GM23338 (cell line): ENCODE results near the gene LASP1NB.

ENCODE experiments used
- ATAC-seq: fragments of 200-7000 bp; cut with Tn5 transposase; 3 replicates; pipeline ENCODE4 v1.9.1; 2020
- DNase-seq: peaks from one replicate; pipeline ENCODE4 v3.0.0-alpha.2; 2015; ENCODE audit warnings: low spot score
- H2AFZ ChIP-seq: fragments of 200-600 bp; sonication (generic); 2 replicates; pipeline ENCODE4 v1.8.0; 2016; ENCODE audit warnings: antibody characterized with exemption, mild to moderate bottlenecking, moderate library complexity
- H3F3A ChIP-seq: fragments of 200-600 bp; sonication (generic); replicated peaks from 2 replicates; pipeline ENCODE4 v1.8.0; 2017; ENCODE audit warnings: antibody characterized with exemption, mixed run types, low read depth
- H3K27ac ChIP-seq: fragments of 200-600 bp; sonication (generic); 2 replicates; pipeline ENCODE4 v1.6.1; 2016; ENCODE audit warnings: low read depth
- H3K27me3 ChIP-seq: fragments of 200-600 bp; sonication (generic); 2 replicates; pipeline ENCODE4 v1.8.0; 2016; ENCODE audit warnings: mild to moderate bottlenecking, mixed run types, moderate library complexity; ENCODE audit not compliant: insufficient read depth
- H3K36me3 ChIP-seq: fragments of 200-600 bp; sonication (generic); 2 replicates; pipeline ENCODE4 v1.8.0; 2016; ENCODE audit warnings: mild to moderate bottlenecking; ENCODE audit not compliant: insufficient read depth
- H3K4me1 ChIP-seq: fragments of 200-600 bp; sonication (generic); 2 replicates; pipeline ENCODE4 v1.8.0; 2016; ENCODE audit warnings: mild to moderate bottlenecking, moderate library complexity; ENCODE audit not compliant: insufficient read depth
- H3K4me2 ChIP-seq: fragments of 200-600 bp; sonication (generic); 2 replicates; pipeline ENCODE4 v1.7.1; 2017; ENCODE audit warnings: mixed run types
- H3K4me3 ChIP-seq: fragments of 200-600 bp; sonication (generic); 2 replicates; pipeline ENCODE4 v1.6.1; 2016; ENCODE audit warnings: mixed run types
- H3K79me2 ChIP-seq: fragments of 200-600 bp; sonication (generic); replicated peaks from 2 replicates; pipeline ENCODE4 v1.8.0; 2017; ENCODE audit warnings: mild to moderate bottlenecking; ENCODE audit not compliant: insufficient read depth
- H3K9me2 ChIP-seq: fragments of 200-600 bp; sonication (generic); 2 replicates; pipeline ENCODE4 v1.8.0; 2017; ENCODE audit not compliant: insufficient read depth
- H4K20me1 ChIP-seq: fragments of 200-600 bp; sonication (generic); replicated peaks from 2 replicates; pipeline ENCODE4 v1.8.0; 2017; ENCODE audit warnings: mild to moderate bottlenecking; ENCODE audit not compliant: insufficient read depth
- H3K27ac Mint-ChIP-seq: 2 replicates; pipeline ENCODE4 v1.8.0; 2020; ENCODE audit warnings: inconsistent platforms, mild to moderate bottlenecking, moderate library complexity, mixed read lengths
- H3K27me3 Mint-ChIP-seq: 3 replicates; pipeline ENCODE4 v1.8.0; 2022; ENCODE audit warnings: low read depth, mild to moderate bottlenecking, moderate library complexity, mixed read lengths, inconsistent platforms; ENCODE audit not compliant: insufficient read depth, poor library complexity
- H3K36me3 Mint-ChIP-seq: 3 replicates; pipeline ENCODE4 v1.8.0; 2021; ENCODE audit warnings: low read depth, mild to moderate bottlenecking, inconsistent platforms, moderate library complexity, mixed read lengths
- H3K4me1 Mint-ChIP-seq: 3 replicates; pipeline ENCODE4 v1.8.0; 2020; ENCODE audit warnings: mild to moderate bottlenecking, inconsistent platforms, mixed read lengths
- H3K4me3 Mint-ChIP-seq: 3 replicates; pipeline ENCODE4 v1.8.0; 2021; ENCODE audit warnings: moderate library complexity, mild to moderate bottlenecking, inconsistent platforms, mixed read lengths
- H3K9me3 Mint-ChIP-seq: 3 replicates; pipeline ENCODE4 v1.8.0; 2020; ENCODE audit warnings: moderate library complexity, mild to moderate bottlenecking, inconsistent platforms, mixed read lengths
- EZH2 ChIP-seq: fragments of 200-600 bp; sonication (generic); IDR thresholded peaks from one replicate; pipeline ENCODE4 v1.8.0; 2017; ENCODE audit warnings: antibody characterized with exemption, mild to moderate bottlenecking, low read depth; ENCODE audit not compliant: unreplicated experiment
- EZH2phosphoT487 ChIP-seq: fragments of 200-600 bp; sonication (generic); IDR thresholded peaks from one replicate; pipeline ENCODE4 v1.8.1; 2018; ENCODE audit warnings: antibody characterized with exemption; ENCODE audit not compliant: unreplicated experiment
- NANOG ChIP-seq: IDR thresholded peaks from 2 replicates; pipeline ENCODE4 v1.6.1; 2016; ENCODE audit warnings: antibody characterized with exemption, borderline replicate concordance
- STAT1 ChIP-seq: IDR thresholded peaks from one replicate; pipeline ENCODE4 v1.6.1; 2016; ENCODE audit warnings: antibody characterized with exemption; ENCODE audit not compliant: unreplicated experiment
- ZNF331 ChIP-seq: fragments of 250-450 bp; sonication (Bioruptor Pico); IDR thresholded peaks from 2 replicates; pipeline ENCODE4 v1.5.0; 2020; ENCODE audit warnings: low read depth, mild to moderate bottlenecking, moderate library complexity
- TF ChIP-seq, protein P1 (sequence below): IDR thresholded peaks from one replicate; pipeline ENCODE4 v1.6.1; 2018; ENCODE audit warnings: antibody characterized with exemption; ENCODE audit not compliant: unreplicated experiment
- TF ChIP-seq, protein P2 (sequence below): fragments of 250-450 bp; sonication (Bioruptor Pico); IDR thresholded peaks from 2 replicates; pipeline ENCODE4 v1.5.0; 2020; ENCODE audit warnings: mild to moderate bottlenecking, moderate library complexity
- TF ChIP-seq, protein P3 (sequence below): IDR thresholded peaks from 2 replicates; pipeline ENCODE4 v1.6.1; 2016; ENCODE audit warnings: antibody characterized with exemption

LASP1NB gene

DNA sequence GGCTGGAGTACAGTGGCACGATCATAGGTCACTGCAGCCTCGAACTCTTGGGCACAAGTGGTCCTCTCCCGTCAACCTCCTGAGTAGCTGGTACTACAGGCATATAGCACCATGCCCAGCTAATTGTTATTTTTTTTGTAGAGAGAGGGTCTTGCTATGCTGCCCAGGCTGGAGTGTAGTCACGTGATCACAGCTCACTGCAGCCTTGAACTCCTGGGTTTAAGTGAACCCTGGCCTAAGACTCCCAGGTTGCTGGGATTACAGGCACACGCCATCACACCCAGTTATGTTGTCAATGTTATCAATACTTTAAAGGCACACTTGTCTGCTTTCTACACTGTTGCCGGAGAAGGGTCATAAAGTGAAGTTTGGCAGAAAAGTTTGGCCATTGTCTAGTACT lies 22.0 kb upstream of the LASP1NB start:
- no peaks in the 10 kb centered on the region for H3K9me3 Mint-ChIP-seq
- ATAC-seq (no peak), DNase-seq (no peak)
- H3K36me3 Mint-ChIP-seq = peaks cover 41% of the 10 kb centered on the region
- H3K4me1 Mint-ChIP-seq = peaks cover 30% of the 10 kb centered on the region
- H3K9me2 ChIP-seq = no peaks in the 10 kb centered on the region
- TF ChIP-seq ZNF331 (CRISPR knock-in tag) (no peak), EZH2 (no peak), STAT1 (no peak), NANOG (no peak), EZH2phosphoT487 (no peak)
- TF ChIP-seq, protein P1, sequence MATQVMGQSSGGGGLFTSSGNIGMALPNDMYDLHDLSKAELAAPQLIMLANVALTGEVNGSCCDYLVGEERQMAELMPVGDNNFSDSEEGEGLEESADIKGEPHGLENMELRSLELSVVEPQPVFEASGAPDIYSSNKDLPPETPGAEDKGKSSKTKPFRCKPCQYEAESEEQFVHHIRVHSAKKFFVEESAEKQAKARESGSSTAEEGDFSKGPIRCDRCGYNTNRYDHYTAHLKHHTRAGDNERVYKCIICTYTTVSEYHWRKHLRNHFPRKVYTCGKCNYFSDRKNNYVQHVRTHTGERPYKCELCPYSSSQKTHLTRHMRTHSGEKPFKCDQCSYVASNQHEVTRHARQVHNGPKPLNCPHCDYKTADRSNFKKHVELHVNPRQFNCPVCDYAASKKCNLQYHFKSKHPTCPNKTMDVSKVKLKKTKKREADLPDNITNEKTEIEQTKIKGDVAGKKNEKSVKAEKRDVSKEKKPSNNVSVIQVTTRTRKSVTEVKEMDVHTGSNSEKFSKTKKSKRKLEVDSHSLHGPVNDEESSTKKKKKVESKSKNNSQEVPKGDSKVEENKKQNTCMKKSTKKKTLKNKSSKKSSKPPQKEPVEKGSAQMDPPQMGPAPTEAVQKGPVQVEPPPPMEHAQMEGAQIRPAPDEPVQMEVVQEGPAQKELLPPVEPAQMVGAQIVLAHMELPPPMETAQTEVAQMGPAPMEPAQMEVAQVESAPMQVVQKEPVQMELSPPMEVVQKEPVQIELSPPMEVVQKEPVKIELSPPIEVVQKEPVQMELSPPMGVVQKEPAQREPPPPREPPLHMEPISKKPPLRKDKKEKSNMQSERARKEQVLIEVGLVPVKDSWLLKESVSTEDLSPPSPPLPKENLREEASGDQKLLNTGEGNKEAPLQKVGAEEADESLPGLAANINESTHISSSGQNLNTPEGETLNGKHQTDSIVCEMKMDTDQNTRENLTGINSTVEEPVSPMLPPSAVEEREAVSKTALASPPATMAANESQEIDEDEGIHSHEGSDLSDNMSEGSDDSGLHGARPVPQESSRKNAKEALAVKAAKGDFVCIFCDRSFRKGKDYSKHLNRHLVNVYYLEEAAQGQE = no peak
- TF ChIP-seq, protein P2, sequence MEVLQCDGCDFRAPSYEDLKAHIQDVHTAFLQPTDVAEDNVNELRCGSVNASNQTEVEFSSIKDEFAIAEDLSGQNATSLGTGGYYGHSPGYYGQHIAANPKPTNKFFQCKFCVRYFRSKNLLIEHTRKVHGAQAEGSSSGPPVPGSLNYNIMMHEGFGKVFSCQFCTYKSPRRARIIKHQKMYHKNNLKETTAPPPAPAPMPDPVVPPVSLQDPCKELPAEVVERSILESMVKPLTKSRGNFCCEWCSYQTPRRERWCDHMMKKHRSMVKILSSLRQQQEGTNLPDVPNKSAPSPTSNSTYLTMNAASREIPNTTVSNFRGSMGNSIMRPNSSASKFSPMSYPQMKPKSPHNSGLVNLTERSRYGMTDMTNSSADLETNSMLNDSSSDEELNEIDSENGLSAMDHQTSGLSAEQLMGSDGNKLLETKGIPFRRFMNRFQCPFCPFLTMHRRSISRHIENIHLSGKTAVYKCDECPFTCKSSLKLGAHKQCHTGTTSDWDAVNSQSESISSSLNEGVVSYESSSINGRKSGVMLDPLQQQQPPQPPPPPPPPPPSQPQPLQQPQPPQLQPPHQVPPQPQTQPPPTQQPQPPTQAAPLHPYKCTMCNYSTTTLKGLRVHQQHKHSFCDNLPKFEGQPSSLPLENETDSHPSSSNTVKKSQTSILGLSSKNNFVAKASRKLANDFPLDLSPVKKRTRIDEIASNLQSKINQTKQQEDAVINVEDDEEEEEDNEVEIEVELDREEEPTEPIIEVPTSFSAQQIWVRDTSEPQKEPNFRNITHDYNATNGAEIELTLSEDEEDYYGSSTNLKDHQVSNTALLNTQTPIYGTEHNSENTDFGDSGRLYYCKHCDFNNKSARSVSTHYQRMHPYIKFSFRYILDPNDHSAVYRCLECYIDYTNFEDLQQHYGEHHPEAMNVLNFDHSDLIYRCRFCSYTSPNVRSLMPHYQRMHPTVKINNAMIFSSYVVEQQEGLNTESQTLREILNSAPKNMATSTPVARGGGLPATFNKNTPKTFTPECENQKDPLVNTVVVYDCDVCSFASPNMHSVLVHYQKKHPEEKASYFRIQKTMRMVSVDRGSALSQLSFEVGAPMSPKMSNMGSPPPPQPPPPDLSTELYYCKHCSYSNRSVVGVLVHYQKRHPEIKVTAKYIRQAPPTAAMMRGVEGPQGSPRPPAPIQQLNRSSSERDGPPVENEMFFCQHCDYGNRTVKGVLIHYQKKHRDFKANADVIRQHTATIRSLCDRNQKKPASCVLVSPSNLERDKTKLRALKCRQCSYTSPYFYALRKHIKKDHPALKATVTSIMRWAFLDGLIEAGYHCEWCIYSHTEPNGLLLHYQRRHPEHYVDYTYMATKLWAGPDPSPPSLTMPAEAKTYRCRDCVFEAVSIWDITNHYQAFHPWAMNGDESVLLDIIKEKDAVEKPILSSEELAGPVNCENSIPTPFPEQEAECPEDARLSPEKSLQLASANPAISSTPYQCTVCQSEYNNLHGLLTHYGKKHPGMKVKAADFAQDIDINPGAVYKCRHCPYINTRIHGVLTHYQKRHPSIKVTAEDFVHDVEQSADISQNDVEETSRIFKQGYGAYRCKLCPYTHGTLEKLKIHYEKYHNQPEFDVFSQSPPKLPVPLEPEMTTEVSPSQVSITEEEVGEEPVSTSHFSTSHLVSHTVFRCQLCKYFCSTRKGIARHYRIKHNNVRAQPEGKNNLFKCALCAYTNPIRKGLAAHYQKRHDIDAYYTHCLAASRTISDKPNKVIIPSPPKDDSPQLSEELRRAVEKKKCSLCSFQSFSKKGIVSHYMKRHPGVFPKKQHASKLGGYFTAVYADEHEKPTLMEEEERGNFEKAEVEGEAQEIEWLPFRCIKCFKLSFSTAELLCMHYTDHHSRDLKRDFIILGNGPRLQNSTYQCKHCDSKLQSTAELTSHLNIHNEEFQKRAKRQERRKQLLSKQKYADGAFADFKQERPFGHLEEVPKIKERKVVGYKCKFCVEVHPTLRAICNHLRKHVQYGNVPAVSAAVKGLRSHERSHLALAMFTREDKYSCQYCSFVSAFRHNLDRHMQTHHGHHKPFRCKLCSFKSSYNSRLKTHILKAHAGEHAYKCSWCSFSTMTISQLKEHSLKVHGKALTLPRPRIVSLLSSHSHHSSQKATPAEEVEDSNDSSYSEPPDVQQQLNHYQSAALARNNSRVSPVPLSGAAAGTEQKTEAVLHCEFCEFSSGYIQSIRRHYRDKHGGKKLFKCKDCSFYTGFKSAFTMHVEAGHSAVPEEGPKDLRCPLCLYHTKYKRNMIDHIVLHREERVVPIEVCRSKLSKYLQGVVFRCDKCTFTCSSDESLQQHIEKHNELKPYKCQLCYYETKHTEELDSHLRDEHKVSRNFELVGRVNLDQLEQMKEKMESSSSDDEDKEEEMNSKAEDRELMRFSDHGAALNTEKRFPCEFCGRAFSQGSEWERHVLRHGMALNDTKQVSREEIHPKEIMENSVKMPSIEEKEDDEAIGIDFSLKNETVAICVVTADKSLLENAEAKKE (CRISPR knock-in tag) = no peak
- TF ChIP-seq, protein P3, sequence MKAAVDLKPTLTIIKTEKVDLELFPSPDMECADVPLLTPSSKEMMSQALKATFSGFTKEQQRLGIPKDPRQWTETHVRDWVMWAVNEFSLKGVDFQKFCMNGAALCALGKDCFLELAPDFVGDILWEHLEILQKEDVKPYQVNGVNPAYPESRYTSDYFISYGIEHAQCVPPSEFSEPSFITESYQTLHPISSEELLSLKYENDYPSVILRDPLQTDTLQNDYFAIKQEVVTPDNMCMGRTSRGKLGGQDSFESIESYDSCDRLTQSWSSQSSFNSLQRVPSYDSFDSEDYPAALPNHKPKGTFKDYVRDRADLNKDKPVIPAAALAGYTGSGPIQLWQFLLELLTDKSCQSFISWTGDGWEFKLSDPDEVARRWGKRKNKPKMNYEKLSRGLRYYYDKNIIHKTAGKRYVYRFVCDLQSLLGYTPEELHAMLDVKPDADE = no peak
- H3K4me2 ChIP-seq = no peak overlapping the region
- H3K27ac ChIP-seq = no peak overlapping the region
- peaks cover 4% of the 10 kb centered on the region for H3K27me3 Mint-ChIP-seq
- no peaks in the 10 kb centered on the region for H3K36me3 ChIP-seq
- peaks cover 33% of the 10 kb centered on the region for H3K79me2 ChIP-seq
- H3K27me3 ChIP-seq = no peaks in the 10 kb centered on the region
- H3K4me3 Mint-ChIP-seq = no peak overlapping the region
- H3K4me1 ChIP-seq = peaks cover 30% of the 10 kb centered on the region; the same call in 1 of the 2 replicates
- no peak overlapping the region for H3K27ac Mint-ChIP-seq
- no peak overlapping the region for H3K4me3 ChIP-seq
- H3F3A ChIP-seq = 0 out of 2 replicates have a peak, but pooled peaks cover 10% of the 10 kb centered on the region
- no peak overlapping the region for H2AFZ ChIP-seq
- peaks cover 32% of the 10 kb centered on the region for H4K20me1 ChIP-seq
